HG03025 (cell line): ENCODE results near the gene SNAP91.
"Not testable (repeated sequence)": the region's sequence is repeated elsewhere in the genome, so short reads cannot be mapped to it uniquely, and the experiment has no call there.

ENCODE experiments used
- ATAC-seq: cut with Tn5 transposase; IDR thresholded peaks from one replicate; pipeline ENCODE4 v1.9.1; 2021; ENCODE audit warnings: mild to moderate bottlenecking, moderate library complexity; ENCODE audit not compliant: unreplicated experiment, low FRiP score

SNAP91 gene

DNA sequence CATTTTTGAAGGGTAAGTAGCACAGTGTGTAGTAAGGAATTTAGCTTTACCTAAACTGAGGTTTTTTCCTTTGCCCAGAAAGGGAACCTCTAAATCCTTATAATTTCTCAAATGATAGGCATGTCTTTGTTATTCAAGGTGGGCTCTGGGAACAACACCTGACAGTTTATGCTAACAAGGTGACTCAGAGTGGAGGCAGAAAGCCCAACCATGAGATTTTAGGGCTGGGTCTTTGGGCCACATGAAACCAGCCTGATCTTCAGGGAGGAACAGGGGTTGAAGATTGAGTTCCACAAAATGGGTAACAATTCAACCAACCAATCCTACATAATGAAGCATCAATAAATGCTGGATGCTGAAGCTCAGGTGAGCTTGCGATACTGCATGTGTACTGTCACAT lies 149.9 kb downstream of the SNAP91 start:
- no peak for ATAC-seq

DNA sequence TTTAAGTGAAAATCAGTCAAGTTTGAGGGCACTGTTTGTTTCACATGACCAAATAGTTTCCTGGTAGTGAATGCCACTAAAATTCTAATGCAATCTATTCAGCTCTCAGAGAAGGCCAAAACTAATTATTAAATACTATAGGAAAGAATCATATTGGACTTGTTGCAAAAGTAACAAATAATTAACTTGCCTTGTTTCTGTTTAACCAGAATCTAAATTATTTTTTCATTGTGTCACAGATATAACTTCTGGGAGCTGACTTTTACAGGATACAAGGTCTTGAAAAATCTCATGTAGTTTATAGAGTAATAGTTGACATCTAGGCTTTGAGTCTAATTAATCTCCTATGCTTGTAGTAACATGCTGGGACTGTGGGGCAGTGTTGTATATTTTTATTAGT lies 152.0 kb downstream of the SNAP91 start:
- ATAC-seq: no peak

- ATAC-seq: not testable (repeated sequence)
Measured at GRCh38 chr6:83551748-83552147, 157.2 kb downstream of the SNAP91 start.

GRCh38 chr6:83550482-83550881 lies 158.4 kb downstream of the SNAP91 start:
- ATAC-seq: not testable (repeated sequence)

GRCh38 chr6:83546636-83547035 lies 162.3 kb downstream of the SNAP91 start:
- no peak for ATAC-seq

DNA sequence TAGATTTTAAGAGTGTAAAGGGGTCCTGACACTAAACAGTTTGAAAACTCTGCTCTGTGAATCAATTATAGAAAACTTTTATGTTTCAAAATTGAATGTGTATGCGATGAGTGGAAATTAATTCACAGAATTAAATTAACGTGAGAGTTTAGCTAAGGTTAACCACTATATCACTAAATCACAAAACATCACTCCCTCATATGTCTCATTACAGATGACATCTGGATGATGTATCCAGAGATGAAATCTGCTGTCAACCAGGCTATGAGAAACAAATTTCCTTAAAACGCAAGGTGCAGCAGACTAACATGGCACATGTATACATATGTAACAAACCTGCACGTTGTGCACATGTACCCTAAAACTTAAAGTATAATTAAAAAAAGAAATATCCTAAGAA lies 169.2 kb downstream of the SNAP91 start:
- no peak for ATAC-seq

DNA sequence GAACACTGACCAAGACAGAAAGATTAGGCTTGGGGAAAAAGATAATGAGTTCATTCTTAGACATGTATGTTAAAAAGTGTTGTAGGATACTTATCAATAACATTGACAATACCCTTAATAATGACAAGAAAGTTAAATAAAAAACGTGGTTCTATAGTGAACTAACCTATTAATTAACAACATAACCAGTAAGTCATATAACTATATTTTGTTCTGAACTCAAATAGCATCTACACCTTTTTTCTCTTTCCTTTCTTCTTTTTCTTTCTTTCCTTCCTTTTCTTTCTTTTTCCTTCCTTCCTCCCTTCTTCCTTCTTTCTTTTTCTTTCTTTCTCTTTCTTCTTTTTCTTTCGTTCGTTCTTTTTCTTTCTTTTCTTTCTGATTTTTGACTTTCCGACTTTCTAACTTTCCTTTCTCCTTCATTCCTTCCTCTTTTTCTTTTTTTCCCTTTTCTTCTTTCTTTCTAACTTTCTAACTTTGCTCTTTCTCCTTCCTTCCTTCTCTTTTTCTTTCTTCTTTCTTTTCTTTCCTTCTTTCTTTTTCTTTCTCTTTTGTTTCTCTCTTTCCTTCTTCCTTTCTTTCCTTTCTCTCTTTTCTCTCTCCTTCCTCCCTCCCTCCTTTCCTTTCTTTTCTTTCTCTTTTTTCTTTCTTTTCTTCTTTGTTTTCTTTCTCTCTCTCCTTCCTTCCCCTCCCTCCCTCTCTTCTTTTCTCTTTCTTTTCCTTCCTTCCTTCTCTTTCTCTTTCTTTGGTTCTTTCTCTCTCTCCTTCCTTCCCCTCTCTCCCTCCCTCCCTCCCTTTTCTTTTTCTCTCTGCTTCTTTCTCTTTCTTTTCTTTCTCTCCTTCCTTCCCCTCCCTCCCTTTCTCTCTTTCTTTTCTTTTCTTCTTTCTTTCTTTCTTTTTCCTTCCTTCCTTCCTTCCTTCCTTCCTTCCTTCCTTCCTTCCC lies 172.0 kb downstream of the SNAP91 start:
- ATAC-seq: no peak

GRCh38 chr6:83536034-83536646 lies 172.8 kb downstream of the SNAP91 start:
- no peak for ATAC-seq

- no peak for ATAC-seq
Measured at GRCh38 chr6:83518816-83519480, 190.0 kb downstream of the SNAP91 start.

DNA sequence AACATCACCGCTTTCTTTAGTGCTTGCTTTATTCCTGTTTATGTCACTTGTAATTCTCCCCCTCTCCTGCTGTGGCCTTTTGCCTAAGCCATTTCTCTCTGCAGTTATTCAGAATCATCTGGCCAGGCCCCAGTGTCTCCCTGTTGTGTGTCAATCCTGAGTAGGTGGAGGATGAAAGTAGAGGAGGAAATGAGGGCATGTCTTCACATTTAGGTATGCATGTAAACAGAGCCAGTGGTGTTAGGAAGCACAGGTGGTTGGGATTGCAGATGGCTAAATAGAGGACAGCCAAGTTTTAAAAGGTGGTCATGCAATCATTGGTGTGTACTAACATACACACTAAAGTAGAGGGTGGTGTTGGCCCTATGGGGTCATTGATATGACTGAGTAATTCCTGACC lies 191.4 kb downstream of the SNAP91 start:
- ATAC-seq: no peak

DNA sequence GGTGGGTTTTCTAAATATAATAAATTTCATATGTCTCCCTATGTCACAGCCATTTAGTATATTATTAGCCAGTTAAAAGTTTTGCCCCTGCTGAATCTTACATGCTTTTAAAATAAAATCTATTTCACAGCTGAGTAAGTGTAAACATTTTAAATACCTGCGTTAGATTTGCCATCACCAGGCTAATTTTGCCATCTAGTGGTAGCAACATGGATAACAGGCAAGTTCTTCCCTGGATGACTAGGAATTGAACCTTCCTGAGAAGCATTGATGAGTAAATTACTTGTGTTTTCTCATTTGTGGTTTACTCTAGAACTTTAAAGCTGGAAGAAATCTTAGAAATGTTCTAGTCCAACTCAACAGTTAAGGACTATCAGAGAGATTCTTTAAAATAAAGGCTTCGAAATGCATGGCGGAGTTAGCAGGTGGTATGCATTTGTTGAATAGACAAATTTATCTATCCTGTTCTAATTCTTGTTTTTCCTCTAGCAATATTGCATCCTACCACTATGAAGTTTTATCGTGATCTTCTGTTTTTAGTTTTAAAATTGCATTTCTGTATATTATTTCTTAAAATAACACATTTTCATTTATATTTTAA lies 193.9 kb downstream of the SNAP91 start:
- ATAC-seq: no peak

DNA sequence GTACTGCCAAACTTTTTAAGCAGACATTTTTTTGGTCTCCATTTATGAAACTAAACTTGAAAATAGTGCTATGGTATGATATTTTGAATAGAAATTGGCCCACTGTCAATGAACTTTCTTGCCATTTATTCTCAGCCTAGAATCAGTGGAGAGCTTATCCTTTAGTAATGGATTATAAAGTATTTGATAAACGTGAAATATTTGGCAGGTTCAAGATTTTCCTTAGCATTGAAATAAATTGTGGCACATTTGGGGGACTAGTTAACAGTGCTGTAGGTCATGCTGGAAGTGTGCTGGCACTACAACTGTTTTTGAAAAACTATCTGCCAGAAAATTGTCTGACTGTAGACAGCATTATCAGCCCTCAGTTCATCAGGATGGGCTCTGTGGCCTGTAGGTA lies 194.4 kb downstream of the SNAP91 start:
- ATAC-seq: no peak

GRCh38 chr6:83511901-83512681 lies 196.8 kb downstream of the SNAP91 start, which contains the start of gene PRSS35:
TSS of gene PRSS35 (plus strand) at chr6:83512534. CDS start at chr6:83523442, 10,908 bp downstream.
- ATAC-seq: no peak

DNA sequence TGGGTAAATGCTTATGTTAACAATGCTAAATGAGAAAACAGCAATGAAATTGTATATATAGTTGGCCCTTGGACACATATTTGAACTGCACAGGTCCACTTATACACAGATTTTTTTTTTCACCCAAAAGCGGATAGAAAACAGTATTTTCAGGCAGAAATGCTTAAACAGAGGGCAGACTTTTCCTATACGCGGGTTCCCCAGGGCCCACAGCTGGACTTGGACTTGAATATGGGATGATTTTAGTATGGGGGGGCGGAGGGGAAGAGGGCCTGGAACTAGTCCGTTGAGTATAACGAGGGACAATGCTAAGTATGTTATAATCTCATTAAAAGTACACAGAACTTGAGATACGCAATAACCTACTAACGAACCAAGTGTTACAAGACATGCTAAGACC lies 197.6 kb downstream of the SNAP91 start:
- no peak for ATAC-seq

DNA sequence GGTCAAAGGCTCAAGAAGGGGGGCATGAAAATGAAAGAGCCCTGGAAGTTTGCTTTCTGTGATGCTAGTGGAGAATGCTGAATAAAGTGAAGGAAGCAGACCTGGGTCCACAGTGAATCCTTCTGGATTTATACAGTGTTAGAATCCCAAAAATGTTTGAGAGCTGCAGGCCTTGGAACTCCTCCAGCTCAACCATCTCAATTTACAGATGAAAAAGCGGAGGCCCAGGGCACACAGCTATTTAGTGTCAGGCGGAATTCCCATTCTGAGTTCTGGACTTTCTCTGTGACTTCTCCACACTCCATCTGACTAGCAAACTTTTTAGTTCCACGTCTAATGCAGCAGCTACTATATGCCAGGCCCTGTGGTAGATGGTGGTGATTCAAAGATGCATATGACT lies 198.1 kb downstream of the SNAP91 start:
- no peak for ATAC-seq

DNA sequence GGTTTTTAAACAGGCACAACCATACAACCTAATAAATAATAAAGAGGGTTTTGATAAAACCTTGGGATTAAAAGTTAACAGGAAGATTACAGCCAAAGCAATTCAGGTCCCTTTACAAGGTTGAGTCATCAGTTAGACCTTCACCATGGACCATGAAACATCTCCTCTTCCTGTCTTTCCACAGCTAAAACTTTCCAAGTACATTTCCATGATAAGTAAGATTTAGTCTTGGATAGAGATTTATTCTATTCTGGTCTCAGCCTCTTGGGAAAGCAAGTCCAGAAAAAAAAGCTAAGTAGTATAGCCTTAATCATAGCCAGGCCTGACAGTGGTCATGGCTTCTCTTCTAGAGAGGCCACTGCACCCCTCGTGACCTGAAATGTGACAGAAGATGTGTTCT lies 199.5 kb downstream of the SNAP91 start:
- ATAC-seq: no peak

DNA sequence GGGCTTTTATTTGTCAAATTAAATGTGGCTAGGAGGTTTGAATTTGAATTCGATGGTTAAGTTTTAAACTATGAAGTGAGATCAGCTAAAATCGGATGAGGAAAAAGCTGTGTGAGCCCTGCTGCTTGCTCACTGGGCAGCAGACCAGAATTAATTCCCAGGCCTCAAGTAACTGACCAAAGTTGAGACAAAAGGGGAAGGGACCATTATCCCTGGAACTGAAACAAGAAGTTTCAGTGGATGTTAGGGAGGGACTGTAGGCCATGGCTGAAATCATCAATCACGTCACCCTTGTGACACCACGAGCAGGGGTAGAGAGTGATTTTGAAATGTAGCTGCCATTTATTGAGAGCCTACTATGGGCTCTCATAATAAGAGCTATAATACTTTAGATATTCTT lies 203.5 kb downstream of the SNAP91 start:
- no peak for ATAC-seq
